ENCODE results near the gene GPR173. TPM values are rescaled to one million over a fixed set of nuclear protein-coding genes. Genes with fewer than 3 reads are reported as not detected.

The GPR173 gene, protein sequence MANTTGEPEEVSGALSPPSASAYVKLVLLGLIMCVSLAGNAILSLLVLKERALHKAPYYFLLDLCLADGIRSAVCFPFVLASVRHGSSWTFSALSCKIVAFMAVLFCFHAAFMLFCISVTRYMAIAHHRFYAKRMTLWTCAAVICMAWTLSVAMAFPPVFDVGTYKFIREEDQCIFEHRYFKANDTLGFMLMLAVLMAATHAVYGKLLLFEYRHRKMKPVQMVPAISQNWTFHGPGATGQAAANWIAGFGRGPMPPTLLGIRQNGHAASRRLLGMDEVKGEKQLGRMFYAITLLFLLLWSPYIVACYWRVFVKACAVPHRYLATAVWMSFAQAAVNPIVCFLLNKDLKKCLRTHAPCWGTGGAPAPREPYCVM
- total RNA-seq (2021) (7.3 to 11.0 TPM (median 9.3 TPM) in 3 replicates), Bru-seq, nascent RNA (percentile 72 among the genes with signal in this experiment)
- long read RNA-seq, experiment 1, partial matches to known transcripts, result 0 of 3 reads
- long read RNA-seq, experiment 1, other reads (novel, unspliced or antisense), result 3 of 3 reads
- long read RNA-seq, experiment 2, full-length matches to known transcripts, result 4 of 20 reads
- long read RNA-seq, experiment 2, partial matches to known transcripts, result 0 of 20 reads
- long read RNA-seq, experiment 2, other reads (novel, unspliced or antisense), result 16 of 20 reads
- long read RNA-seq, experiment 3, result 0 reads

DNA sequence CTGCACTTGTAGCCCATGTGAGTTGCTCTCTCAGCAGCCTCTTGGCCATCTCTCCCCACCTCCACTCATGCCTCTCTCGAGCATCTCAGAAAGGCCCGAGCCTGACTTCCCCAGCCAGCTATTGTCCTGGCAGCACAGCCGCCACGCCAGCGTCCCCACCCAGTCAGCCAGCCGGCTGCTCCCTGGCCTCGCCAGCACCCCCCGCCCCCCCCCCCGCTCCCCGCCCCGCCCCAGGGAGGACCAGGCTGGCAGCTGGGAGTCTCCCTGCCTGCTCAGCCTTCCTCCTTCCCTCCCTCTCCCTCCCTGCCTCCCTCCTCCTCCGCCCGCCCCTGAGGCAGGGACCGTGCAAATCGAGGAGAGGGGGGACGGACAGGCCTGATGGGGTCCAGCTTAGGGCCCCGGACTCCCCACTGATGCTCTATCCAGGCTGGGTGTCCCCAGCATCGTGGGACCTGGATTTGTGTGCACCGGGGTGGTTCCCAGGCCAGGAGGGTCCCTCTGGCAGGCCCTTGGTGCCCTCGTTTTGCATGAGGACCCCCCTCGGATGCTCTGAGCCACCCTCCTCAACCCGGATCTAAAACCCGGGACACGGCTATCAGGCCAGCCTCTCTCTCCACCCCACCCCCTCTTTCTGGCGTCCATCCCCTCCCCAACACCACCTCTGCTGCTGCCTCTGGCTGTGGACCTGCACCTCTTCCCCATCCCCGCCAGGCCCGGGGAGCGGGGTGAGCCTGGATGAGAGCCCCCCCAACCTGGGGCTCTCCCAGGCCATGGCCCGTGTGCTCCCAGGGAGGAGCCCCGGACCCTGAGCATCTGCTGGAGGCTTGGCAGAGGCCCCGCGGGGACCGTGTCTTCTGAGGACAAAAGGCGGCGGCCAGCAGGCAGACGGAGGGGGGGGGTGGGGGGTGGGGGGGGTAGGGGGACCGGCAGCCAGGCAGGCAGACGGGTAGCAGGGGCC, at the start of gene GPR173:
GPR173 (plus strand) TSS at position 621 of the 958 bp plus-strand sequence. CDS start 27,833 bp downstream, outside the sequence.
- no peaks in the 10 kb centered on the region for H3K27me3 Mint-ChIP-seq (ENCODE audit: low read depth)
- H3K9me3 Mint-ChIP-seq, result no peaks in the 10 kb centered on the region
- H3K36me3 Mint-ChIP-seq, result no peaks in the 10 kb centered on the region
- POLR2A ChIA-PET, result interaction anchor here (1.0 kb wide), 1 partner anchor 33 kb away, joined by 5 read pairs; the partner anchor contains the start of gene TSPYL2
- ATAC-seq (peak; percentile 87), DNase-seq (ENCODE audit: low spot score) (peak; percentile 57)
- CTCF ChIA-PET, result interaction anchor here (0.6 to 0.9 kb wide), 4 partner anchors 21 to 1712 kb away, joined by 3 to 6 read pairs (median 4); no protein-coding TSS in a partner anchor
- no peak for TF ChIP-seq ZBTB21 (CRISPR knock-in tag; IDR thresholded peaks at IDR 0.05; ENCODE audit: borderline replicate concordance)
- TF ChIP-seq NR1H2 (CRISPR knock-in tag; IDR thresholded peaks at IDR 0.05), result no peak
- TF ChIP-seq ZNF263 (CRISPR knock-in tag; IDR thresholded peaks at IDR 0.05; ENCODE audit: low read depth), result peak; percentile 85
- H3K4me3 Mint-ChIP-seq, result peak within 1 kb of the TSS; percentile 79
- peaks cover 14% of the 10 kb centered on the region for H3K4me1 Mint-ChIP-seq
- peak within 1 kb of the TSS; percentile 57; the same call in 1 of the 2 replicates for H3K27ac Mint-ChIP-seq

DNA sequence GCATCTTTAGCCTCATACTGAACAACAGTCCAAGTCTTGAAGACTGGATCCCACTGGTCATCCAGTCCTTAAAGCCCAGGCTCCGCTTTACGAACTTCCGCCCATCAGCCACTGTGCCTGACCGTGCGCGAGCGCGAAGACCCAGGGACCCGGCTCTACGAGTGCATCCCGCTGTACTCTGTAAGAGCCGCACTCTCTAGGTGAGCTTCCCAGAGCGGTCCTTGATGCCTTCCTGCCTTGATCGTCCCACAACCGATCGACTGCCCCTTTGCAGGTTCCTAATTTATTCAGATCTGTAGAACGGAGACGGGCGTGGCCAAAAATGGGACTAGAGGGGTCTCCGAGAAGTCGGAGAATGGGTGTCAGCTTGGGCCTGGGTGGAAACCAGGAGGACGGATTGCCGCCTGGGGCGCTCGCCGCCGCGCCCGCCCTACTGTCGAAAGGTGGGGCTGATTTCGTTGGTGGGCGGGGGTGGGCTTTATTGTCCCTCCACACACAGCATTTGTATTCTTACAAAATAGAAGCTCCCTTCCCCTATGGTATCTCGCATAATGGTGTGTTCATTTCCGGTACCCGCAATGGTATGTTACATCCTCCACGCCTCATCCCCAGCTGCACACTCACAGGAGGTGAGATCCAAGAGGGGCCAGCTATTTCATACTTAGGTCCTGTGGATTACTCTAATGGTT, 48.0 kb upstream of the GPR173 start:
- H3K36me3 Mint-ChIP-seq, result no peaks in the 10 kb centered on the region
- peak overlapping the region; percentile 58 for H3K4me3 Mint-ChIP-seq
- CTCF ChIA-PET, result no interaction called here
- ATAC-seq (no peak), DNase-seq (ENCODE audit: low spot score) (no peak)
- POLR2A ChIA-PET, result no interaction called here
- H3K27ac Mint-ChIP-seq, result no peak overlapping the region
- H3K27me3 Mint-ChIP-seq (ENCODE audit: low read depth), result peaks cover 51% of the 10 kb centered on the region
- H3K4me1 Mint-ChIP-seq, result peaks cover 3% of the 10 kb centered on the region; the same call in 1 of the 2 replicates
- TF ChIP-seq GRHL2 (CRISPR knock-in tag; IDR thresholded peaks at IDR 0.05; ENCODE audit: insufficient replicate concordance, severe bottlenecking) (no peak), TEAD1 (CRISPR knock-in tag; IDR thresholded peaks at IDR 0.05) (no peak), CREB1 (CRISPR knock-in tag; IDR thresholded peaks at IDR 0.05) (no peak), ZNF317 (CRISPR knock-in tag; IDR thresholded peaks at IDR 0.05; ENCODE audit: borderline replicate concordance, low read depth) (no peak)
- TF ChIP-seq, protein P1, sequence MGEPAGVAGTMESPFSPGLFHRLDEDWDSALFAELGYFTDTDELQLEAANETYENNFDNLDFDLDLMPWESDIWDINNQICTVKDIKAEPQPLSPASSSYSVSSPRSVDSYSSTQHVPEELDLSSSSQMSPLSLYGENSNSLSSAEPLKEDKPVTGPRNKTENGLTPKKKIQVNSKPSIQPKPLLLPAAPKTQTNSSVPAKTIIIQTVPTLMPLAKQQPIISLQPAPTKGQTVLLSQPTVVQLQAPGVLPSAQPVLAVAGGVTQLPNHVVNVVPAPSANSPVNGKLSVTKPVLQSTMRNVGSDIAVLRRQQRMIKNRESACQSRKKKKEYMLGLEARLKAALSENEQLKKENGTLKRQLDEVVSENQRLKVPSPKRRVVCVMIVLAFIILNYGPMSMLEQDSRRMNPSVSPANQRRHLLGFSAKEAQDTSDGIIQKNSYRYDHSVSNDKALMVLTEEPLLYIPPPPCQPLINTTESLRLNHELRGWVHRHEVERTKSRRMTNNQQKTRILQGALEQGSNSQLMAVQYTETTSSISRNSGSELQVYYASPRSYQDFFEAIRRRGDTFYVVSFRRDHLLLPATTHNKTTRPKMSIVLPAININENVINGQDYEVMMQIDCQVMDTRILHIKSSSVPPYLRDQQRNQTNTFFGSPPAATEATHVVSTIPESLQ (CRISPR knock-in tag; IDR thresholded peaks at IDR 0.05), result no peak
- TF ChIP-seq, protein P2, sequence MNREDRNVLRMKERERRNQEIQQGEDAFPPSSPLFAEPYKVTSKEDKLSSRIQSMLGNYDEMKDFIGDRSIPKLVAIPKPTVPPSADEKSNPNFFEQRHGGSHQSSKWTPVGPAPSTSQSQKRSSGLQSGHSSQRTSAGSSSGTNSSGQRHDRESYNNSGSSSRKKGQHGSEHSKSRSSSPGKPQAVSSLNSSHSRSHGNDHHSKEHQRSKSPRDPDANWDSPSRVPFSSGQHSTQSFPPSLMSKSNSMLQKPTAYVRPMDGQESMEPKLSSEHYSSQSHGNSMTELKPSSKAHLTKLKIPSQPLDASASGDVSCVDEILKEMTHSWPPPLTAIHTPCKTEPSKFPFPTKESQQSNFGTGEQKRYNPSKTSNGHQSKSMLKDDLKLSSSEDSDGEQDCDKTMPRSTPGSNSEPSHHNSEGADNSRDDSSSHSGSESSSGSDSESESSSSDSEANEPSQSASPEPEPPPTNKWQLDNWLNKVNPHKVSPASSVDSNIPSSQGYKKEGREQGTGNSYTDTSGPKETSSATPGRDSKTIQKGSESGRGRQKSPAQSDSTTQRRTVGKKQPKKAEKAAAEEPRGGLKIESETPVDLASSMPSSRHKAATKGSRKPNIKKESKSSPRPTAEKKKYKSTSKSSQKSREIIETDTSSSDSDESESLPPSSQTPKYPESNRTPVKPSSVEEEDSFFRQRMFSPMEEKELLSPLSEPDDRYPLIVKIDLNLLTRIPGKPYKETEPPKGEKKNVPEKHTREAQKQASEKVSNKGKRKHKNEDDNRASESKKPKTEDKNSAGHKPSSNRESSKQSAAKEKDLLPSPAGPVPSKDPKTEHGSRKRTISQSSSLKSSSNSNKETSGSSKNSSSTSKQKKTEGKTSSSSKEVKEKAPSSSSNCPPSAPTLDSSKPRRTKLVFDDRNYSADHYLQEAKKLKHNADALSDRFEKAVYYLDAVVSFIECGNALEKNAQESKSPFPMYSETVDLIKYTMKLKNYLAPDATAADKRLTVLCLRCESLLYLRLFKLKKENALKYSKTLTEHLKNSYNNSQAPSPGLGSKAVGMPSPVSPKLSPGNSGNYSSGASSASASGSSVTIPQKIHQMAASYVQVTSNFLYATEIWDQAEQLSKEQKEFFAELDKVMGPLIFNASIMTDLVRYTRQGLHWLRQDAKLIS (CRISPR knock-in tag; IDR thresholded peaks at IDR 0.05; ENCODE audit: borderline replicate concordance), result no peak
- H3K9me3 Mint-ChIP-seq, result no peaks in the 10 kb centered on the region

DNA sequence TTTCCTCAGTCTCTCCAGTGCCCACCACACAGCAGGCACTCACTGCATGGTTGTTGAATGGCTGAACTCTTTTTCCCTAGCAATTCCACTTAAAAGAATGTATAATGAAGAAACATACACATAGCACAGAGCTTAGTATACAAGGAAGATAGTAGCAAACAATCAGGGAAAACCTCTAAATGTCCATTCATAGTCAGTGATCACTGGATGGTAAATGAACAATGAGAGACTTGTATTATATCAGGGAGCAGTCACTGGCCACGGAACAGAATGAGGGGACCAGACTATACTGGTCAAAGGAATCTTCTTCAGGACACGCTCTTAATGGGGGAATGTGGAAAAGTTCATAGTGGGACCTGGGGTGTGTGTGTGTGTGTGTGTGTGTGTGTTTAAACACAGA, 46.6 kb upstream of the GPR173 start:
- no peaks in the 10 kb centered on the region for H3K36me3 Mint-ChIP-seq
- no peak for ATAC-seq
- DNase-seq (ENCODE audit: low spot score), result no peak
- H3K27ac Mint-ChIP-seq, result no peak overlapping the region
- no peak overlapping the region for H3K4me3 Mint-ChIP-seq
- H3K9me3 Mint-ChIP-seq, result no peaks in the 10 kb centered on the region
- ChIA-PET CTCF (no interaction called here), POLR2A (no interaction called here)
- TF ChIP-seq, protein P3, sequence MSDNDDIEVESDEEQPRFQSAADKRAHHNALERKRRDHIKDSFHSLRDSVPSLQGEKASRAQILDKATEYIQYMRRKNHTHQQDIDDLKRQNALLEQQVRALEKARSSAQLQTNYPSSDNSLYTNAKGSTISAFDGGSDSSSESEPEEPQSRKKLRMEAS (CRISPR knock-in tag; IDR thresholded peaks at IDR 0.05), result no peak
- TF ChIP-seq TEAD4 (CRISPR knock-in tag; IDR thresholded peaks at IDR 0.05) (no peak), CREM (CRISPR knock-in tag; IDR thresholded peaks at IDR 0.05) (no peak)
- TF ChIP-seq, protein P4, sequence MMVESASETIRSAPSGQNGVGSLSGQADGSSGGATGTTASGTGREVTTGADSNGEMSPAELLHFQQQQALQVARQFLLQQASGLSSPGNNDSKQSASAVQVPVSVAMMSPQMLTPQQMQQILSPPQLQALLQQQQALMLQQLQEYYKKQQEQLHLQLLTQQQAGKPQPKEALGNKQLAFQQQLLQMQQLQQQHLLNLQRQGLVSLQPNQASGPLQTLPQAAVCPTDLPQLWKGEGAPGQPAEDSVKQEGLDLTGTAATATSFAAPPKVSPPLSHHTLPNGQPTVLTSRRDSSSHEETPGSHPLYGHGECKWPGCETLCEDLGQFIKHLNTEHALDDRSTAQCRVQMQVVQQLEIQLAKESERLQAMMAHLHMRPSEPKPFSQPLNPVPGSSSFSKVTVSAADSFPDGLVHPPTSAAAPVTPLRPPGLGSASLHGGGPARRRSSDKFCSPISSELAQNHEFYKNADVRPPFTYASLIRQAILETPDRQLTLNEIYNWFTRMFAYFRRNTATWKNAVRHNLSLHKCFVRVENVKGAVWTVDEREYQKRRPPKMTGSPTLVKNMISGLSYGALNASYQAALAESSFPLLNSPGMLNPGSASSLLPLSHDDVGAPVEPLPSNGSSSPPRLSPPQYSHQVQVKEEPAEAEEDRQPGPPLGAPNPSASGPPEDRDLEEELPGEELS (CRISPR knock-in tag; IDR thresholded peaks at IDR 0.05), result no peak
- TF ChIP-seq, protein P5, sequence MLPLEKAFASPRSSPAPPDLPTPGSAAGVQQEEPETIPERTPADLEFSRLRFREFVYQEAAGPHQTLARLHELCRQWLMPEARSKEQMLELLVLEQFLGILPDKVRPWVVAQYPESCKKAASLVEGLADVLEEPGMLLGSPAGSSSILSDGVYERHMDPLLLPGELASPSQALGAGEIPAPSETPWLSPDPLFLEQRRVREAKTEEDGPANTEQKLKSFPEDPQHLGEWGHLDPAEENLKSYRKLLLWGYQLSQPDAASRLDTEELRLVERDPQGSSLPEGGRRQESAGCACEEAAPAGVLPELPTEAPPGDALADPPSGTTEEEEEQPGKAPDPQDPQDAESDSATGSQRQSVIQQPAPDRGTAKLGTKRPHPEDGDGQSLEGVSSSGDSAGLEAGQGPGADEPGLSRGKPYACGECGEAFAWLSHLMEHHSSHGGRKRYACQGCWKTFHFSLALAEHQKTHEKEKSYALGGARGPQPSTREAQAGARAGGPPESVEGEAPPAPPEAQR (CRISPR knock-in tag; IDR thresholded peaks at IDR 0.05), result no peak
- TF ChIP-seq, protein P6, sequence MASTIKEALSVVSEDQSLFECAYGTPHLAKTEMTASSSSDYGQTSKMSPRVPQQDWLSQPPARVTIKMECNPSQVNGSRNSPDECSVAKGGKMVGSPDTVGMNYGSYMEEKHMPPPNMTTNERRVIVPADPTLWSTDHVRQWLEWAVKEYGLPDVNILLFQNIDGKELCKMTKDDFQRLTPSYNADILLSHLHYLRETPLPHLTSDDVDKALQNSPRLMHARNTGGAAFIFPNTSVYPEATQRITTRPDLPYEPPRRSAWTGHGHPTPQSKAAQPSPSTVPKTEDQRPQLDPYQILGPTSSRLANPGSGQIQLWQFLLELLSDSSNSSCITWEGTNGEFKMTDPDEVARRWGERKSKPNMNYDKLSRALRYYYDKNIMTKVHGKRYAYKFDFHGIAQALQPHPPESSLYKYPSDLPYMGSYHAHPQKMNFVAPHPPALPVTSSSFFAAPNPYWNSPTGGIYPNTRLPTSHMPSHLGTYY (CRISPR knock-in tag; IDR thresholded peaks at IDR 0.05), result no peak
- no peaks in the 10 kb centered on the region for H3K4me1 Mint-ChIP-seq
- peaks cover 51% of the 10 kb centered on the region for H3K27me3 Mint-ChIP-seq (ENCODE audit: low read depth)

Data from WTC11 (cell line).